ENCODE data around the gene CAMK2N1. TPM values are rescaled to one million over a fixed set of nuclear protein-coding genes. Genes with fewer than 3 reads are reported as not detected.
A peak's percentile ranks its signal among the peaks of the same experiment; 100 is the strongest.

The CAMK2N1 gene
- total and polyA plus RNA-seq, 2 of the 8 experiments (the other 6 are each of a cell fraction or from before 2014, with no cell fraction given) = 2.3 to 5.6 TPM

DNA sequence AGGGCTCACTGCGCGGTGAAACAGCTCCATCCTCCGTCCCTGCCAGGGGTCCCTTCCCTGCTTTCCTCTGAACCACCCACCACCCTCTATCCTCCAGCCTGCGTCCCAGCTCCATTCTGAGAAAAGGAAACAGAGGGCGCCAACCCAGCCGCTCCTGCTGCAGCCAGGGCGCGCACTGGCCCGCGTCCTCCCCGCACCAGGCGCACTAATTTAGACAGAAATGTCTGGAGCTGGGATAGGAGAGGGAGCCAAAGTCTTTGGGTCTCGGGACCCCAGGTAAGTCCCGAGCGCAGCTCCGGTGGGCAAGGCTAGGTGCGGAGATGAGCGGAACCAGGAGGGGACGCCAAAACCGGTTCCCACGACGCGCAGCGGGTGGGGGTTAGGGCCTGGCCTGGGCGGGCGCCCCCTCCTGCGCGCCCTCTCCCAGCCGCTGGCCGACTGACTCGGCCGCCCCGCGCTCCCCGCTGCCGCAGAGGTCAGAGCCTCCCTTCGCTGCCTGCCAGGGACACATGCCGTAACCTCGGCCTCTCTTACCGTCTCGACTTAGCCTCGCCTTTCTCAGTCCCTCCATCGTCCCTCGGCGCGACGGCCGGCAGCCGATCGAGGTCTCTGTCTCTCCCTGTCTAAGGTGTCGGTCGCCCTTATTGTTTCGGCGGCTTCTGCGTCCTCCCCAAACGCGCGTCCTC lies 2.0 kb downstream of the CAMK2N1 start:
- Histone ChIP-seq H3K4me3 (ENCODE audit: extremely low read depth in 1 of 4, insufficient read depth in 2 of 4, low read depth in 3 of 4, low read length in 4 of 4) (peak overlapping the region; percentile 61 to 74 (median 68)), H3K36me3 (ENCODE audit: control insufficient read depth in 2 of 4, insufficient read depth in 4 of 4, low read length in 3 of 4) (no peaks in the 10 kb centered on the region), H3K27me3 (replicated peaks in 1 of 4; ENCODE audit: control insufficient read depth in 3 of 4, extremely low read depth in 1 of 4, insufficient read depth in 3 of 4, low read length in 3 of 4) (peaks cover 4 to 59% (median 39%) of the 10 kb centered on the region in 4 experiments), H3K14ac (ENCODE audit: insufficient read length) (no peak overlapping the region), H3K27ac (ENCODE audit: low read depth, low read length) (no peak overlapping the region), H3K4me2 (ENCODE audit: insufficient read depth in 1 of 2, low read depth in 2 of 2, low read length in 2 of 2) (peak overlapping the region; percentile 82 to 96), H2AK5ac (ENCODE audit: low read depth, low read length) (no peak overlapping the region), H4K5ac (ENCODE audit: insufficient read length, low read depth, low read length) (no peak overlapping the region), H2AFZ (ENCODE audit: low read length) (peak overlapping the region; percentile 16; the same call in 1 of the 2 replicates), H3K9ac (replicated peaks in 1 of 4; ENCODE audit: extremely low read depth in 1 of 4, low read depth in 3 of 4, low read length in 3 of 4) (no peak overlapping the region), H2BK12ac (ENCODE audit: low read depth, low read length) (no peak overlapping the region), H4K91ac (replicated peaks; ENCODE audit: insufficient read length, low read length) (no peak overlapping the region), H4K8ac (ENCODE audit: extremely low read depth, insufficient read depth, low read length) (no peak overlapping the region), H2BK15ac (ENCODE audit: low read length) (no peak overlapping the region), H3K18ac (ENCODE audit: extremely low read depth, low read length) (no peak overlapping the region; the same call in 1 of the 2 replicates), H2BK120ac (replicated peaks; ENCODE audit: low read depth, low read length) (no peak overlapping the region), H3K56ac (replicated peaks; ENCODE audit: insufficient read length, low read depth, low read length) (no peak overlapping the region), H2BK20ac (ENCODE audit: low read length) (no peak overlapping the region), H4K20me1 (replicated peaks in 1 of 2; ENCODE audit: control insufficient read depth in 1 of 2, insufficient read depth in 2 of 2, low read length in 2 of 2) (peaks cover 3 to 7% of the 10 kb centered on the region in 2 experiments), H3K79me1 (ENCODE audit: low read depth, low read length) (no peaks in the 10 kb centered on the region), H3K79me2 (ENCODE audit: control insufficient read depth in 1 of 2, insufficient read depth in 2 of 2, low read length in 2 of 2) (no peaks in the 10 kb centered on the region), H2BK5ac (ENCODE audit: low read depth, low read length) (peak overlapping the region; percentile 63; the same call in 1 of the 2 replicates), H3K23me2 (ENCODE audit: low read depth, low read length) (peaks cover 31% of the 10 kb centered on the region), H3K4me1 (replicated peaks in 1 of 4; ENCODE audit: control insufficient read depth in 3 of 4, insufficient read depth in 4 of 4, low read length in 3 of 4) (peaks cover 6 to 35% (median 13%) of the 10 kb centered on the region in 4 experiments), H3K9me3 (ENCODE audit: insufficient read depth in 2 of 2, low read depth in 1 of 2, low read length in 1 of 2) (no peaks in the 10 kb centered on the region), H3K23ac (ENCODE audit: insufficient read length) (no peak overlapping the region), H3K4ac (replicated peaks; ENCODE audit: insufficient read length, low read depth, low read length) (no peak overlapping the region)
- ChIA-PET CTCF (ENCODE audit: partially characterized antibody) (interaction anchor here (0.6 to 3.7 kb wide), 15 partner anchors 10 to 383 kb away, joined by 3 to 42 read pairs (median 4); no protein-coding TSS in a partner anchor), POLR2A (ENCODE audit: partially characterized antibody) (interaction anchor here (0.7 to 1.7 kb wide), 11 partner anchors 8 to 278 kb away, joined by 3 to 8 read pairs (median 4); no protein-coding TSS in a partner anchor)
- FAIRE-seq = no peak
- 1% methylated on average over 46 of the region's 58 CpGs; no CpG with 5 or more reads in 1 of the 2 experiments for WGBS, 2 experiments (ENCODE audit: extremely low coverage in 1 of 2, insufficient coverage in 1 of 2, insufficient read length in 1 of 2, insufficient replicate concordance in 2 of 2, low coverage in 1 of 2, low lambda C conversion rate in 2 of 2, missing lambda C conversion rate in 1 of 2)
- peak in 1 of 2 experiments; percentile 81 for DNase-seq (ENCODE audit: low read depth in 1 of 2, low spot score in 2 of 2)
- TF ChIP-seq KDM4A (IDR thresholded peaks at IDR 0.05; ENCODE audit: low read depth, low read length, severe bottlenecking) = peak; percentile 82
- no peak for TF ChIP-seq TBP (IDR thresholded peaks at IDR 0.05; ENCODE audit: low read depth, low read length)
- no peak for TF ChIP-seq POLR2A (IDR thresholded peaks at IDR 0.05; ENCODE audit: control extremely low read depth in 1 of 2, low read depth in 2 of 2, low read length in 2 of 2)
- peak; percentile 1 to 24; a peak in 2 of 4 replicates for TF ChIP-seq RAD21 (IDR thresholded peaks at IDR 0.05 in 1 of 2, conservative IDR thresholded peaks at IDR 0.05 in 1 of 2; ENCODE audit: low read depth in 2 of 2, low read length in 2 of 2)
- TF ChIP-seq CBX5 (IDR thresholded peaks at IDR 0.05; ENCODE audit: low read depth, low read length) = no peak
- TF ChIP-seq SIX5 (IDR thresholded peaks at IDR 0.05; ENCODE audit: low read depth, low read length) = no peak
- TF ChIP-seq, protein P1, sequence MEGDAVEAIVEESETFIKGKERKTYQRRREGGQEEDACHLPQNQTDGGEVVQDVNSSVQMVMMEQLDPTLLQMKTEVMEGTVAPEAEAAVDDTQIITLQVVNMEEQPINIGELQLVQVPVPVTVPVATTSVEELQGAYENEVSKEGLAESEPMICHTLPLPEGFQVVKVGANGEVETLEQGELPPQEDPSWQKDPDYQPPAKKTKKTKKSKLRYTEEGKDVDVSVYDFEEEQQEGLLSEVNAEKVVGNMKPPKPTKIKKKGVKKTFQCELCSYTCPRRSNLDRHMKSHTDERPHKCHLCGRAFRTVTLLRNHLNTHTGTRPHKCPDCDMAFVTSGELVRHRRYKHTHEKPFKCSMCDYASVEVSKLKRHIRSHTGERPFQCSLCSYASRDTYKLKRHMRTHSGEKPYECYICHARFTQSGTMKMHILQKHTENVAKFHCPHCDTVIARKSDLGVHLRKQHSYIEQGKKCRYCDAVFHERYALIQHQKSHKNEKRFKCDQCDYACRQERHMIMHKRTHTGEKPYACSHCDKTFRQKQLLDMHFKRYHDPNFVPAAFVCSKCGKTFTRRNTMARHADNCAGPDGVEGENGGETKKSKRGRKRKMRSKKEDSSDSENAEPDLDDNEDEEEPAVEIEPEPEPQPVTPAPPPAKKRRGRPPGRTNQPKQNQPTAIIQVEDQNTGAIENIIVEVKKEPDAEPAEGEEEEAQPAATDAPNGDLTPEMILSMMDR (IDR thresholded peaks at IDR 0.05; ENCODE audit: control extremely low read depth in 1 of 3, insufficient read depth in 1 of 3, low read depth in 1 of 3, low read length in 3 of 3) = peak; percentile 34 to 45 (median 36)
- no peak for TF ChIP-seq CBX8 (IDR thresholded peaks at IDR 0.05; ENCODE audit: borderline replicate concordance, low read depth, low read length)
- 0 out of 2 replicates have a peak, but pooled peaks have one; percentile 57 for TF ChIP-seq GABPA (IDR thresholded peaks at IDR 0.05; ENCODE audit: borderline replicate concordance, insufficient read depth, low read length)

Measured in H1 (cell line).